Measurements from ENCODE around the gene NFIC.

GRCh38 chr19:3363841-3364500 is 2.4 kb upstream of the NFIC start:
- TF ChIP-seq CTCF (IDR thresholded peaks at IDR 0.05), result no peak
- no peak for TF ChIP-seq POLR2A (IDR thresholded peaks at IDR 0.05)
